GM12891 (cell line): ENCODE results near the gene ABCF1.

Experiments used
- PAX5 ChIP-seq: IDR thresholded peaks from 2 replicates; pipeline ENCODE4 v1.6.1; 2011; ENCODE audit warnings: low read length, moderate library complexity, mild to moderate bottlenecking; ENCODE audit not compliant: insufficient read depth, severe bottlenecking
- POLR2A ChIP-seq: IDR thresholded peaks from 2 replicates; pipeline ENCODE4 v1.6.1; 2011; ENCODE audit warnings: low read depth, low read length, control low read depth
- POLR2AphosphoS5 ChIP-seq: IDR thresholded peaks from 2 replicates; pipeline ENCODE4 v1.6.1; 2011; ENCODE audit warnings: low read depth, low read length, control low read depth
- SPI1 ChIP-seq: IDR thresholded peaks from 2 replicates; pipeline ENCODE4 v1.6.1; 2011; ENCODE audit warnings: low read depth, low read length, control low read depth
- TAF1 ChIP-seq: IDR thresholded peaks from 2 replicates; pipeline ENCODE4 v1.6.1; 2011; ENCODE audit warnings: low read depth, low read length, control low read depth

GRCh38 chr6:30571075-30571761 lies at the start of gene ABCF1:
- TF ChIP-seq POLR2A (peak; percentile 95), POLR2AphosphoS5 (peak; percentile 97), TAF1 (peak; percentile 84), PAX5 (peak; percentile 8), SPI1 (no peak)
